GM23248 (cell line): ENCODE results near the gene NHSL2.

ENCODE experiments used
- EZH2 ChIP-seq: fragments of 200-600 bp; sonication (generic); IDR thresholded peaks from 2 replicates; pipeline ENCODE4 v1.6.1; 2018; ENCODE audit warnings: antibody characterized with exemption, mild to moderate bottlenecking; ENCODE audit not compliant: insufficient read depth, poor library complexity, severe bottlenecking
- EZH2phosphoT487 ChIP-seq: fragments of 200-600 bp; sonication (generic); IDR thresholded peaks from 2 replicates; pipeline ENCODE4 v1.6.1; 2018; ENCODE audit warnings: antibody characterized with exemption, moderate library complexity, mild to moderate bottlenecking, low read depth; ENCODE audit not compliant: insufficient read depth

DNA sequence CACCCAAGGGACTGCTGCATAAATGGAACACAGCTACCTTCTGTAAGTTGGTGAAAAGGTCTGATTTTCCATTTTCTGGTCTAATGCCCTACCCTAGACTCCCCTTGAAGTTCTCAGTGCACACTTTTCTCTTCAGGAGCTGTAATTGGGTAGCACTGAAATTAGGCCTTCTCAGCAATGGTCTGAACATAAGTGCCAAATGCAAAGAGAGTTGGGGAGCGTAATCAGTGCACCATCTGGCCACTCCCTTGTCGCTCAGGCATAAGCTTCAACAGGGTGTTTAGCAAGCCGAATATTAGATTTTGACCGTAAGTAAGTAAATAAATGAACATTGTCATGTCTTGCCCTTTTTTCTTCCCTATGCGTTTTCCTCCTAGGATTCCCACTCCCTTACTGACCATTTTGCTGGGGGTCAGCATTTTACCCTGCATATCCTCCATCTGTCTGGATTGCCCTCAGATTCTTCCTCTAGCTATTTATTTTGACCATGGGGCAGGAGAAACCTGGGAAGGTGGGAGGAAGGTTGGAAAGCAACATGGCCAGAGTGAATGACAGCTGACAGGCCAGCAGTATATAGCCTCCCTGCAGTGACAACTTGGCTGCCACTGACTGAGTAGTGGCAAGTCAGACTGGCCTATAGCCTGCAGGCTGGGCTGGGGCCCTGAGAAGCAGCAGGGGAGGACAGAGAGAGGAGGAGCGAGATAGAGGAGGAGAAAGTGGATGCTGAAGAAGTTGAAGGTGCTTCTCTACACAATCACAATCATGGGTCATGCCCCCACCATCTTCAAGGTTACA, 2.7 kb downstream of the NHSL2 start:
- no peak for TF ChIP-seq EZH2phosphoT487
- TF ChIP-seq EZH2, result no peak
